KG1 (cell line): ENCODE measurements around the gene MPDU1.
A peak's percentile ranks its signal among the peaks of the same experiment; 100 is the strongest.
"Not testable (repeated sequence)": the region's sequence is repeated elsewhere in the genome, so short reads cannot be mapped to it uniquely, and the experiment has no call there.

Experiments
- DNase-seq: peaks from one replicate; lab custom pipeline; 2025; lab: John Stamatoyannopoulos, UW

MPDU1 gene

DNA sequence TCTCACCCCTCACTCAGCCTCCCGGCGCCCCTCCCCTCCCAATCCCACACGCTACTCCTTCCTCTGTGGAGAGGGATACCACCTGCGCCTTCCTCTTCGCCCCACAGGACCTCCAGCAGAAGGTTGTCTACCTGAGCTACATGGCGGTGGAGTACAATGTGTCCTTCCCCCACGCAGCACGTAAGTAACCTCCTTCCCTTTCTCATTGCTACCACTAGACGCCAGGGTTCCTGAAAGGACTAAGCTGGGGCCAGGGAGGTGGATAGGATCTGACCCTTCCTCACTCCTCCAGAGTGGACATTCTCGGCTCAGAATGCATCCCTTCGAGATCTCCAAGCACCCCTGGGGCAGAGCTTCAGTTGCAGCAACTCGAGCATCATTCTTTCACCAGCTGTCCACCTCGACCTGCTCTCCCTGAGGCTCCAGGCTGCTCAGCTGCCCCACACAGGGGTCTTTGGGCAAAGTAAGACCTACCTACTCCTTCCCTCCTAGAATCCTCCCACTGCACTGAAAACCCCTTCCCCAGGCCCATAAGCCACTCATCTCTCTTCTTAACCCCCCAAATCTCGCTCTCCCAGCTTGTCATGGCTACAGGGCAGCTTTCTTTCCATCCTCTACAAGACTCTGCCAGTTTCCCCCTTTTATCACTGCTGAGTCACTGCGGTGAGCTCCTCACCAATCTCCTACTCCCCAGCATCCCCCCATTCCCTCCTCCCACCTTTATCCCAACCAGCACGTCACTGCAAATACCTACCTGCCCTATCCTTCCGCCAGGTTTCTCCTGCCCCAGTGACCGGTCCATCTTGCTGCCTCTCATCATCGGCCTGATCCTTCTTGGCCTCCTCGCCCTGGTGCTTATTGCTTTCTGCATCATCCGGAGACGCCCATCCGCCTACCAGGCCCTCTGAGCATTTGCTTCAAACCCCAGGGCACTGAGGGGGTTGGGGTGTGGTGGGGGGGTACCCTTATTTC is 2.8 kb upstream of the MPDU1 start:
- DNase-seq: no peak

DNA sequence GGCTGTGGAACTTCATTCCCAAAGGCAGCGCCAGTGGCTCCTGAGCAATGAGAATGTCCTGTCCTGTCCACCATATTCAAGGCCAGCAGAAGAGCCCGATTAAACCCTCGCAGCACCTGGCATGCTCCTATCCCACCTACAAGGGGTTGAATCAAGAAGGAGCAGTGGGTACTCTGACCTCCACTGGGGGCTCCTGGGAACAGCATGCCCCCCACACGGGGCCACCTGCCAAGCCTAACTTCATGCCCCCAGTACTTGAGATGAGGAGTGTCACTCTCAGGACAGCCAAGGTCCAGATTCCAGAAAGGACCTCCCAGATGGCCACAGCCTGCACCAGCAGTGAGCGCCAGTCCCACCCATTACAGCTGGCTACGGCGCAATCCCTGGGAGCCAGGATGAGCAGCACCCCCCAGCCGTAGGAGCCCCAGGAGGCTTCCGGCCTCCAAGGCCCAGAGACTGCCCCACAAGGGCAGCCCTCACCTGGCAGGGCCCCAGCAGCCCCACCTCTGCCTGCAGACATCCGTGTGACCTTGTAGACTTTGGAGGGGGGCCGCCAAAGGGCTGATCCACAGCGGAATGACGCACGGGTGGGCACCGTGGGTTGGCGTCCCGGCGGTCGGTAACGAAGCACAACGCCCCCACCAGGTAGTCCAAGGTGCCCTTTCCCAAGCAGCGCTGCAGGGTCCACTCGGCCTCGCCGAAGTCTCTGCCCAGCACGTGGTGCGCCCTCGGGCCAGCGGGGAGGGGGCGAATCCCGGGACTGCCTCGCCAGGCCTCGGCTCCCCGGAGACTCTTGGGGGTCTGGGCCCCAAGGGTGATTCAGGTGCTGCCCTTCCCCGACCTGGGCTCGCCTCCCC is 1.0 kb upstream of the MPDU1 start:
- no peak for DNase-seq

DNA sequence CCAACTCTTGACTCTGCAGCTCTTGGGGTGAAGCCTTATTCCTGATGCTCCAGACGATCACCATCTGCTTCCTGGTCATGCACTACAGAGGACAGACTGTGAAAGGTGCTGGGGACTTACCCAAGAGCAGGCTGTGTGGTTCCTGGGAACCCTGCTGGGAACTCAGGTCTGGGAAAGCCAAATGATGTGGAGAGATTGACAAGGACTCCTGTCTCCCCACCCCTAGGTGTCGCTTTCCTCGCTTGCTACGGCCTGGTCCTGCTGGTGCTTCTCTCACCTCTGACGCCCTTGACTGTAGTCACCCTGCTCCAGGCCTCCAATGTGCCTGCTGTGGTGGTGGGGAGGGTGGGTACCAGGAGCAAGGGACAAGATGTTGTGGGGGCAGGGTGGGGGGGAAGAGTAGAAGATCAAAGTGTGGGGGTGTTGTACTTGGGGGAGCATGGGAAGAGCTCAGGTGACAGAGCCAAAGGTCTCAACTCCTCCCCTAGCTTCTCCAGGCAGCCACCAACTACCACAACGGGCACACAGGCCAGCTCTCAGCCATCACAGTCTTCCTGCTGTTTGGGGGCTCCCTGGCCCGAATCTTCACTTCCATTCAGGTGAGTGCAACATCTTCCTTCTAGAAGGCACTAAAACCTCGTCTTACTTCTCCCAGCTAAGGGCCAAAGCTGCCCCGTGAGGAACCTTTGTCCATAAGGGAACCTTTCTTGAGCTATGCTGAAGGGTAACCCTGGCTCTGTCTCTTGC is 3.2 kb downstream of the MPDU1 start:
- no peak for DNase-seq

DNA sequence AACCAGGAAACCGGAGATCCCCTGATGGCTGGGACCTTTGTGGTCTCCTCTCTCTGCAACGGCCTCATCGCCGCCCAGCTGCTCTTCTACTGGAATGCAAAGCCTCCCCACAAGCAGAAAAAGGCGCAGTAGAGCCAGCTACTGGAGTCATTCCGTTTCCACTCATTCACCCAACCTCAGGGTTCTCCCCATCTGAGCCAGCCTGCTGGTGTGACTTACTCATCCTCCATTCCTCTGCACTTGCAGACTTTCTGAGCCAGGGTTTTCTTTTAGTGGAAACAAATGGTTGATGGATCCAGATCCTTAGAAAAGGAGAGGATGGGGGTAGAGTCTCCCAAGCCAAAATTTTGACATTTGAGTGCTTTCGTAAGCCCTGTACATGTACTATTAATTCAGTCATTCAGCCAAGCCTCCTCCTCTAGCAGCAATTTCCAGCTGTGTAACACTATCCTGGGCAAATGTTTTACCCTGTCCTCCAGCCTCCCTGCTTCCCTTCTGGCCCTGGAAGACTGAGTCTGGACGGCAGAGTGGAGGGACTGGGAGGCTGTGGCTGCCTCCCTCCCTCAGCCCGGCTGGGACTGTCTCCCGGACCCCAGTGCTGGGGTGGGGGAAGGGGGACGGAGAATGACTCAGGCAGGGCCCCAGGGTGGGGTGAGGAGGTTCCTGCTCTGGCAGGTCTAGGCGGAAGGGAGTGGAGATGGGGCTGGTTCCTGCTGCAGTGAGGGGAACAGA is 3.9 kb downstream of the MPDU1 start:
- DNase-seq: no peak

DNA sequence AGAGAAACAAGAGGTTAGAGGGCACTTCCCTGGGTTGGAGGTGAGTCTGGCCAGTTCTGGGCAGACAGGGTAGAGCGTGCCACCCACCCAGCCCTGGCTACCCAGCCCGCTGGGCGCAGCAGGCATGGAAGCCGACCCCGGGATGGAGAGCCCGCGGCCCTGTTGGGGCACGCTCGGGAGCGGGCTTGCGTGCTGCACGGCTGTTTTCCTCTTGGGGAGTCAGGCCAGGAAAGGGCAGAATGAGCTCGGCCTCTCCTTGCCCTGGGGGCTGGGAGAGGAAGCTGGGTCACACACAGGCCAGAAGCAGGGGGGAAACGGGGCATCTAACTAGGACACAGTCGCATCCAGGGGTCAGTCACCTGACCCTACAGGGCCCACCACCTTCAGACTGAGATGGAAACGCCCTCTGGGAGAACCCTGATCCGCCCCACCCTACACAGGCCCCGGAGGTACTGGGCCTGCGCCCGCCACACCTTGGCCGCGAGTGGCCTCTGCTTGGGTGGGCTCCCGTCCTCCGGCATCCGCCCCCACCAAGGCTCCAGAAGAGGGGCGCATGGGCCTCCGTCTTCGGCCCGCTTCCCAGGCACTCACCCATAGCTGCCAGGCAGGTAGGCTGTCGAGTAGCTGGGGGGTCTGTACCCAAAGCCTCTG is 5.0 kb downstream of the MPDU1 start:
- DNase-seq: no peak

DNA sequence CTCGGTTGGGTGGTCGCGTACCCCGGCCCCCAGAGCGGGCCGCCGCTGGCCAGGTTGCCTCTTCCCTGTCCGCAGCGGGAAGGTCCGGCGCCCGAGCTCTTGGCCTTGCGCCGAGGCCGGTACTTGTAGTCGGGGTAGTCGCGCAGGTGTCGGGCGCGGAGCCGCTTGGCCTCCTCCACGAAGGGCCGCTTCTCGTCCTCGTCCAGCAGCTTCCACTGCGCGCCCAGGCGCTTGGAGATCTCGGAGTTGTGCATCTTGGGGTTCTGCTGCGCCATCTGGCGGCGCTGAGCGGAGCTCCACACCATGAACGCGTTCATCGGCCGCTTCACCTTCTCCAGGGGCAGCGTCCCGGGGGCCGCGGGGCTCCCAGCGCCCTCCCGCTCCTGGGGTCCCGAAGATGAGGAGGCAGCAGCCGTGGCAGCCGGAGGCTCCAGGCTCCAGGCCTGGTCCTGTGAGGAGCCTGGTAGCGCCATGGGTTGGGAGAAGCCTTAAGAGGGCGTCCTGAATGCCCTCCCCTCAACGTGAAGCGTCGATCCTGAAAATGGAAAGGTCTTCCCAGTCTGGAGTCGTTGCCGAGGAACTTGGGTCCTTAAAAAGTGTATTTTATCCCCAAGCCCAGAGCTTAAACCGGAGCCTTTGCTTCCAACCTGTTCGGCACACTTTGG is 5.7 kb downstream of the MPDU1 start:
- no peak for DNase-seq

DNA sequence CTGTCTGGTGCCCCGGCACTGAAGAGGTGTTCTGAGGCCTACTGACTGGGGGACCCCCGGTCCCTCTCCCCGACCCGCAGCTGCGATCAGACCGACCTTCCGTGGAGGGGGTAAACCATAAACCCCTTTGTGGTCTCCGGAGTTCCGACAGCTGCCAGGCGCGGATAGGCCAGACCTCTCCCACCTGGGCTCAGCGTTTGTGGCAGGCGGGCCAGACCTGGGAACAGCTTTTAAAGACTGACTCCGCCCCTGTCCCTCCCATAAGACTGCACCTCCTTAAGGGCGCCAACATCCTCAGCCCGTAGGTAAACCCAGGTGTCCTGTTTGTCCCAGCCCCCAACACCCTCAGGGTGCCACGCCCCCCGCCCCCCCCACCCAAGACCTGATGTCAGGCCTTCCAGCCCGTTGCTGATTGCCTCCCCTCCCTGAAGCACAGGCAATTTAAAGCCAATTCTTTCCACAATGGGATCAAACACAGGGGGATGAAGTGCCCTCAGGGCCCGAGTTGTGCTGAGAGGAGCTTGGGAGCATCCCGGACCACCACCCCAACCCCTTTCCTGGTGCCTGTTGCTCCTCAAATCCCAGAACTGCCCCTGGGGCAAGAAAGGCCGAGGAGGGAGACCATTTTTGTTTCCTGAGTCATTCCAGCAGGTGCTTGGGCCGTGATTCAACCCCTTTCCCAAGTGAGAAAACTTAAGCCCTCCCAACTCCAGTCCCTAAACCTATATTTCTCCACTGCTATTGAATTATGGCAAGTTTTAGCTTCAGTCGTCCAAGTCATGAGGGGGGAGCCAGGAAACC is 6.4 kb downstream of the MPDU1 start, which contains the start of gene SOX15:
Gene SOX15 (minus strand): TSS at position 204 of the 801 bp plus-strand sequence. CDS start 418 bp downstream, outside the sequence.
- DNase-seq: no peak

DNA sequence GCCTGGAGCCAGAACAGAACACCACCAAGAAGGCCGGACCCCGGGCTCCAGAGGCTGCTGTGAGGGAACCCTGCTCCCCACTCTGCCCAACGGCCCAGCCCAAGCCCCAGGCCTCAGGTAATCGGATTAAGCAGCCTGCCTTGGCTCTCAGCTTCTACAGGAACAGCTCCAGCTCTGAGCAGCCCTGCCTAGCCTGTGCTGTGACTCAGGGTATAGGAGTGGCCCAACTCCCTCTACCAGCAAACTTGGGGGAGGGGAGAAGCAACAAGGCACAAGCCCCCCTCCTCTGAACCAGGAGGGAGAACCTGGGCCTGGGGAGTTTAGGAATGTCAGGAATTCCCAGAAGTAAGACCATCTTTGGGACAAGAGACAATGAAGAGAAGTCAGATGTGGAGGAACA is 7.1 kb downstream of the MPDU1 start:
- DNase-seq: no peak

DNA sequence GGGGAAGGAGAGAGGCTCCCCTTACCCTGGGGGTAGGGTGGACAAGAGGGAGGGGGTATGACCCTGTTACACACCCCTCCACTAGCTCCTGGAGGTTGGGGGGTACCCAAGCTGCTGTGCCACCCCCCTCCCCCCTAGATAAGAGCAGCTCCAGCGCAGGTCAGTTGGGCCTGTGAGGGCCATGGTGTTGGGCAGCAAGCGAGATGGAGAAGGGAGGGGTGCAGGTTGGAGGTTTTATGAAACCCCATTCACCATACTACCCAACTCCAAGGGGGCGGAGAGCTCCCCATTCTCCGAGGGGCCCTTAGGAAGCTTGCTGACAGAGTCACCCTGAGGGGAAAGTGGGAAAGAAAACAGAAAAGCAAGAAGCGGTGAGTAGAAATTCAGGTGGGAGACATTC is 7.9 kb downstream of the MPDU1 start:
- DNase-seq: no peak

DNA sequence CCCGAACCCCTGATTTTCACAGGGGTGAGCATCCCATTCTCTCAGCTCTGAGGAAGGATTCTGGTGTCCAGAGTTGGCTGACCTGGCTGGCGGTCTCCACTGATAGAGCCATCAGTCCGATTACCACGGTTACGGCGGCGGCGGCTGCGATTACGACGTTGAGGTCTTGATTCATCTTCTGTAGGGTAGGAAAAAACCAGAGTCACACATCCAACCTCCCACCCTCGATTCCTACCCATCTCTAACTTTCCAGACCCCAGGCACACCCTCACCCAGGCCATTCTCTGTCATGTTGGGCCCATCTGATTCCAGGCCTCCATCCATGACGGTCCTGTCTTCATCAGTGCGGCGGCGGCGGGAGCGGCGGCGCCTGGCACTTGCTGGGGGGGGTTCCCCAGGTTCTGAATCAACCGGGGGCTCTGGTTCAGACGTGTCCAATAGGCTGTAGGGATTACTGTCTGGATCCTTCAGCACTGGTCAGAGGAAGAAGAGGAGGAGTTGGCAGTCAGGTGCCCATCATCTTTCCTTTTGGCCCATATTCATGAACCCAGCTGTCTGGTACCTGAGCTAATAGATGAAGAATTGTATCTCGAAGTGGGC is 8.9 kb downstream of the MPDU1 start:
- DNase-seq: no peak

DNA sequence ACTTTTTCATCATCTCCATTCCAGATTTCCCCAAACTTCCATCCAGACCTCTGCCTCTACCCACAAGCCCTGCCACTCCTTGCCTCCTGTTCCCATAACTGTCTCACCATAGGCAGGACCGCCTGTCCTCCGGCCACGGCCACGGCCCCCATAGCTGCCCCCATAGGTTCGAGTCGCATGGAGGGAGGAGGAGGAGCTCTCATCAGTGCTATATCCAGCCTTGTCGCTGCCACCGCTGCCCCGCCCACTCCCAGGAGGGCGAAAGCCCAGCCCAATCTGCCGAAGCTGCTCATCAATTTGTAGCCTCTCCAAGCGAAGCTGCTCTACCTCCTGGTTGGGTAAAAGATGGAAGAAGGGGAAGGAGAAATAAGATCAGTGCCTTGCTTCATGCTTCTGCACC is 9.6 kb downstream of the MPDU1 start:
- DNase-seq: no peak

DNA sequence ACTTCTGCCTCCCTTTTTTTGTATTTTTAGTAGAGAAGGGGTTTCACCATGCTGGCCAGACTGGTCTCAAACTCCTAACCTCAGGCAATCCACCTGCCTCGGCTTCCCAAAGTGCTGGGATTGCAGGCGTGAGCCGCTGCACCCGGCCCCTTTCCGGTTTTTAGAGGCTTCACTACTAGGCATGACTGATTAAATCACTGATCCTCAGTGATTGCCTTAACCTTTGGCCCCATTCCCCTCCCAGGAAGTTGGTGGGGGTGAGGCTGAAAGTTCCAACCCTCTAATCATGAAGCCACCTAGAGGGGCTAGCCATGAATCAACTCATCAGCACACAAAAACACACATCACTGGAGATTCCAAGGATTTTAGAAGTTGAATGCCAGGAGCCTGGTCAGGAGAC is 13.9 kb downstream of the MPDU1 start:
- DNase-seq: not testable (repeated sequence)

DNA sequence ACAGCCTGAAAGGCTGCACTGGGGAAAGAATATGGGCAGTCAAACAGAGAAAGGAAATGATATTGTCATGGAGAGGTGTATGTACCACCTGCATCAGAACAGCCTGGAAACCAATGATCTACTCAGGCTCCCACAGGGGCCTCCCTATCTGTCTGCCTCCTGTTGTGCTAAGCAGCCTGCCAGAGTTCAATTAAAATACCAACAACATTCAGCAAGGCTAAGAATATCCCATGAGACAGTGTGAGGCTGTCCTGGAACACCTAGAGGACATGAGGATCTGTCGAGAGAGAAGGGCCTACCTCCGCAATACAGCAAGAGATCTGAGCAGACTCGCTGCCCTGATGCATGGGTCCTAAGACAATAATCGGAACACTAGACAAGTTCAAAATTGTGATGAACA is 22.6 kb downstream of the MPDU1 start:
- DNase-seq: no peak

DNA sequence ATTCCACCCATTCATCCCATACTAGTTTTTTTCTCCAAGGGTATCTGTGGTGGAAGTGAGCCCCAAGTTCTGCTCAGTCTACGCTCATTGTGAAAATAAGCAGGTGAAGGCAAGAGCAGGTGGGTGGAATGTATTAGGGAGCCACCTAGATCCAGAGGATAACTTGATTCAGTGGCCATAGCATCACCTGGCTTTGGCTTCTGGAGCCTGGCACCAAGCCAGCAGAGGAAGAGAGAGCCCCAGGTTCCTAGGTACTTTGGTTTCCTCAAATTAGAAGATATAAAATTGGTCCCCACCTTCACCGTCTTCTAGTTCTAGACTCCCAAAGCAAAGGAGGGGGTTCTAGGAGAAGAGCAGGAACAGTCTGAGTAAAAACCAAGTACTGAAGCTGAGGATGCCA is 27.0 kb downstream of the MPDU1 start:
- DNase-seq: no peak

DNA sequence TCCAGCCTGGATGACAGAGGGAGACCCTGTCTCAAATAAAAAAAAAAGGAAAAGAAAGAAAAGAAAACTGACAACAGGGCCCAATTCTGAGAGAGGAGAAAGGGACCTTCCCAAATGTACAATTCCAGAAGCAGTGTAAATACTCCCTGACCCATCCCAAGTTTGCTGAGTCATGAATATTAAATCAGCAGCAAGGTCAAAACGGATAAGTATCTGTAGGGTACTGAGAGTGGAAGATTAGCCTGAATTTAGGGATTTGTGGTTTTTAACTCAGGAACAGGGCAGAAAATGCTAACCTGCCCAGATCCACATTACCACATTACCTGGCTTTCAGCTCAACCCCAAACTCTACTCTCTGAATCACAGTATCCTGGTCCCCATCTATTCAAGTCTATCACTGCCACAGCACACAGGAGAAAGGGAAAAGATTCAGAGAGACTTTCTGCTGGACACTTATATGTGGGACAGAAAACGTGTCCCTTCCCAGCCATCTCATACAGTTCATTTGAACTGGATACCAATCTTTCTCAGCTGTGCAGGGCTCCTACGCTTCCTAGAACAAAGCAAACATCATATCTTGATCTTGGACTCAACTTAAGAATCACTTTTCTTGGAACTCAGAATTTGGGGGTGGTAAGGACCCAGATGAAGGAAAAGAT is 28.1 kb downstream of the MPDU1 start:
- DNase-seq: no peak

DNA sequence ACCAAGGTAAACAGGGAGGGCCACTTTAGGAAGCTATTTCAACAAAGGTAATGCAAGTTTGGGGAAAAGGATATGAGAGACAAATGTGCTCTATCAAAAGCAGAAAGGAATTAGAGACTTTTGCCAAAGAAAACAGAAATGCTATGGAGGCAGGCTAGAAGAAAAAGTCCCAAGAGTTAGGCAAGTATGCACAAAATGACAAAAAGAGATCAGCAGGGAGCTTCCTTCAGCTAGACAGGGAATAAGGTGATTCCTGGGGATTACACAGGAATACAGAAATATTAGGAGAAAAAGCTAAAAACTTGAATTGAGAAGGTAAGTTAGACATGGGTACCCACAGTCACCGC is 28.6 kb downstream of the MPDU1 start:
- DNase-seq: no peak

DNA sequence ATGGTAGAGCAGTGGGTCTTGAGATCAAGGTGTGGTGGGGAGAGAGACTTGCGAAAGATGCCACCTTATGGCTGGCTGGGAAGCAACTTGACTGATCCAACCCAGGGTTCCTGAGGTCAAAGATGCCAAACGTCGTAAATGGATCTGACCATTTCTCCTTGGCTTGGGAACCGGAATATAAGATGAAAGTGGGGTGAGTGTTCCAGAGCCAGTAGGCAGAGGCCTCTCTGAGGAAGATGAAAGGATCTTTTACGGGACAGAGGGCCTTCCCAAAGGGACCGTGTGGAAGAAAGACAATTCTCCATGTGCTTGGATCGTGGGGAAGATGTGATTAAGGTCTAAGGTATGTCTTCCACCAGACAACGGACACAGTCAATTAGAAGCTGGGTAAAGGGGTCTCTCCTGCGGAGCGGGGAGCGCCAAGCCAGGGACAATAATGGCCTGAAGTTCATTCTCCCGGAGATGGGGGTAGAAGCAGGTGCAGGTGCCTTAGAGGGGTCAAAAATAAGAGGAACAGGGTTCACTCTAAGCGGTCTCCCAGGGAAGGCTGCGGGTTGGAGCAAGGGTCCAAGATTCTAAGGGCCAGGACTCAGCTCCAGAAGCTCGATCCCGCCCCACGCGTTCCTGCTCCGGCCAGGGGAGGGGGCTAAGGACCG is 30.2 kb downstream of the MPDU1 start:
- peak; percentile 1 for DNase-seq
